OCI-LY1 (cell line): Measurements from ENCODE around the gene BCLAF3.
A peak's percentile ranks its signal among the peaks of the same experiment; 100 is the strongest.

Source experiments
- H2AFZ ChIP-seq: fragments of 200-600 bp; sonication (generic), shearing (Covaris generic); 2 replicates; pipeline ENCODE4 v1.6.0; 2014; ENCODE audit warnings: antibody characterized with exemption, mild to moderate bottlenecking, low read length
- H3F3A ChIP-seq: fragments of 200-600 bp; sonication (generic), shearing (Covaris generic); 2 replicates; pipeline ENCODE4 v1.6.0; 2014; ENCODE audit warnings: mild to moderate bottlenecking, antibody characterized with exemption, low read length, moderate library complexity; ENCODE audit not compliant: insufficient read depth
- H3K27ac ChIP-seq: fragments of 200-600 bp; sonication (generic); 2 replicates; pipeline ENCODE4 v1.5.1; 2014; ENCODE audit warnings: low read length, mixed run types, mild to moderate bottlenecking, low read depth; ENCODE audit not compliant: poor library complexity, severe bottlenecking
- H3K27me3 ChIP-seq: fragments of 200-600 bp; sonication (generic); 2 replicates; pipeline ENCODE4 v1.6.0; 2014; ENCODE audit warnings: antibody characterized with exemption, mild to moderate bottlenecking, low read length, moderate library complexity; ENCODE audit not compliant: insufficient read depth
- H3K36me3 ChIP-seq: fragments of 200-600 bp; sonication (generic); 2 replicates; pipeline ENCODE4 v1.6.1; 2014; ENCODE audit warnings: mild to moderate bottlenecking, antibody characterized with exemption, low read length, moderate library complexity, mixed read lengths; ENCODE audit not compliant: insufficient read depth
- H3K4me1 ChIP-seq: fragments of 200-600 bp; sonication (generic); 2 replicates; pipeline ENCODE4 v1.5.1; 2014; ENCODE audit warnings: mild to moderate bottlenecking, low read length, moderate library complexity; ENCODE audit not compliant: insufficient read depth, severe bottlenecking
- H3K4me2 ChIP-seq: fragments of 200-600 bp; sonication (generic), shearing (Covaris generic); 2 replicates; pipeline ENCODE4 v1.6.1; 2014; ENCODE audit warnings: low read length
- H3K4me3 ChIP-seq: fragments of 200-600 bp; sonication (generic); 2 replicates; pipeline ENCODE4 v1.5.1; 2014; ENCODE audit warnings: low read length, low read depth, mild to moderate bottlenecking, mixed read lengths; ENCODE audit not compliant: poor library complexity, severe bottlenecking
- H3K79me2 ChIP-seq: fragments of 200-600 bp; shearing (Covaris generic); 2 replicates; pipeline ENCODE4 v1.6.1; 2016; ENCODE audit warnings: mixed run types, low read length, mixed read lengths; ENCODE audit not compliant: insufficient read depth
- H3K9ac ChIP-seq: fragments of 200-600 bp; sonication (generic), shearing (Covaris generic); 2 replicates; pipeline ENCODE4 v1.6.1; 2014; ENCODE audit warnings: mild to moderate bottlenecking, low read length, mixed read lengths
- H3K9me2 ChIP-seq: fragments of 200-600 bp; sonication (generic), shearing (Covaris generic); 2 replicates; pipeline ENCODE4 v1.6.1; 2014; ENCODE audit warnings: low read depth, mild to moderate bottlenecking, low read length, mixed read lengths
- H3K9me3 ChIP-seq: fragments of 200-600 bp; shearing (Covaris generic); 2 replicates; pipeline ENCODE4 v1.6.1; 2014; ENCODE audit warnings: low read length, mixed read lengths
- H4K20me1 ChIP-seq: fragments of 200-600 bp; sonication (generic), shearing (Covaris generic); 2 replicates; pipeline ENCODE4 v1.6.0; 2016; ENCODE audit warnings: mild to moderate bottlenecking, low read length; ENCODE audit not compliant: insufficient read depth
- CTCF ChIP-seq: fragments of 200-600 bp; sonication (generic), shearing (Covaris generic); IDR thresholded peaks from 2 replicates; pipeline ENCODE4 v1.5.1; 2017; ENCODE audit warnings: mild to moderate bottlenecking, antibody characterized with exemption, low read length, moderate library complexity, mixed read lengths
- EZH2 ChIP-seq: fragments of 200-600 bp; sonication (generic), shearing (Covaris generic); IDR thresholded peaks from 2 replicates; pipeline ENCODE4 v1.8.0; 2017; ENCODE audit warnings: borderline replicate concordance, mixed run types, mild to moderate bottlenecking, antibody characterized with exemption, low read length, moderate library complexity, mixed read lengths

Gene BCLAF3

DNA sequence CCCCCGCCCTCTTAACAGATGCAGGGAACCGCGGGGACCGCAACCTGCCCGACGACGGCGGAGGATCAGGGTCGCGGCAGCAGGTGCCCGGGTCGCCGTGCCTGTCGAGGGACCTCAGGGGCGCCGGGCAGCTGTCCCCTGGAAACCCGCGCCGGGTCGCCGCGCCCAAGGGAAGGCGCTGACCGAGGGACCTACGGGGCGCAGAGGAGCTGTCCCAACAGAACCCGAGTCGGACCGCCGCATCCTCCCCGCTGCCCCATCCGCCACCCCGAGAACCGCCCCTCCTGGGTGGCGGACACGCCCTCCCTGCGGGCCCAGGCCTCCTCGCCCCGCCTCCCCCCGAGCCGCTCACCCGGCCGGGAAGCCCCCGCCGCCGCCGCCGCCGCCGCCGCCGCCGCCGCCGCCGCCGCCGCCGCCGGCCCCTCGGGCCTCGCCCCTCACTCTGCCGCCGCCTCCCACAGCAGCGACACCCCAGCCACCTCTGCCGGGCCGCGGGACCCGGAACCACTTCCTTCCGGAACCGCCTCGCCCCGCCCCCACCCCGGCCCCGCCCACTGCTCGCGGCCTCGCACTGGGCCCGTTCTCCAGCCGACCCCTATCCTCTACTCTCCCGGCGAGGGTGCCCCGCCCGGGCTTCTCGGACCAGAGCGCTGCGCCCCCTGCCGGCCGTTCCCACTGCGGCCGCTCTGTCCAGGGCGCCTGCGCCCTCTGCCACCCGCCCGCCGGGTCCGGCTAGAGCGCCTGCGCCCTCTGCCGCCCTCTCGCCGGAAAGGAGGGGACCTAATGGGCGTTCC, at the start of gene BCLAF3:
Gene BCLAF3 (minus strand): TSS at position 506 of the 794 bp plus-strand sequence. CDS start 20,797 bp downstream, outside the sequence.
- peak; percentile 68 for TF ChIP-seq CTCF
- no peak for TF ChIP-seq EZH2
- peaks cover 19% of the 10 kb centered on the region for H3K4me1 ChIP-seq
- H3K9me2 ChIP-seq = no peaks in the 10 kb centered on the region

DNA sequence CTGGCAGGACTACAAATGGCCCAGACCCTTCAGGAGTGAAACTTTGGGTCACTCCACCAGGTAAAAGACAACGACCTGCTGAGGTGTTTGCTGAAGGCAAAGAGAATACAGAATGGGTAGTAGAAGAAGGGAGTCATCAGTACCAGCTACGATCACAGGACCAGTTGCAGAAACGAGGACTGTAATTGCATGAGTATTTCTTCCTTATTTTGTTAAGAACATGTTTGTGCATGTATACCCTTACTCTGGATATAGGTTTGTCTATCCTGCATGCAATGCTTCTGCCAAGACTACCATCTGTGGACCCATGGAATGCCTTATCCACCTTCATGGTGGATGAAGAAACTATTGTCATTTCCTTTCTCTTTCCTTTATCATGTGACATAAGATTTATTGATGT, 48.1 kb upstream of the BCLAF3 start:
- no peak for TF ChIP-seq EZH2
- no peak for TF ChIP-seq CTCF
- Histone ChIP-seq H3F3A (no peaks in the 10 kb centered on the region), H3K27me3 (no peaks in the 10 kb centered on the region), H2AFZ (no peak overlapping the region), H3K4me3 (no peak overlapping the region), H3K27ac (no peak overlapping the region), H3K9me2 (no peaks in the 10 kb centered on the region), H4K20me1 (no peaks in the 10 kb centered on the region), H3K9me3 (no peaks in the 10 kb centered on the region), H3K4me1 (no peaks in the 10 kb centered on the region), H3K36me3 (no peaks in the 10 kb centered on the region), H3K9ac (no peak overlapping the region), H3K79me2 (no peaks in the 10 kb centered on the region), H3K4me2 (no peak overlapping the region)

More for the DNA sequence above, at the start of gene BCLAF3:
- Histone ChIP-seq H3K27ac (no peak within 1 kb of the TSS), H3K9ac (peak within 1 kb of the TSS; percentile 66), H3F3A (no peaks in the 10 kb centered on the region), H3K9me3 (no peaks in the 10 kb centered on the region), H4K20me1 (no peaks in the 10 kb centered on the region), H3K79me2 (peaks cover 1% of the 10 kb centered on the region; the same call in 1 of the 2 replicates), H2AFZ (peak within 1 kb of the TSS; percentile 99; the same call in 1 of the 2 replicates), H3K36me3 (no peaks in the 10 kb centered on the region), H3K4me2 (peak within 1 kb of the TSS; percentile 85), H3K27me3 (no peaks in the 10 kb centered on the region), H3K4me3 (peak within 1 kb of the TSS; percentile 89)

DNA sequence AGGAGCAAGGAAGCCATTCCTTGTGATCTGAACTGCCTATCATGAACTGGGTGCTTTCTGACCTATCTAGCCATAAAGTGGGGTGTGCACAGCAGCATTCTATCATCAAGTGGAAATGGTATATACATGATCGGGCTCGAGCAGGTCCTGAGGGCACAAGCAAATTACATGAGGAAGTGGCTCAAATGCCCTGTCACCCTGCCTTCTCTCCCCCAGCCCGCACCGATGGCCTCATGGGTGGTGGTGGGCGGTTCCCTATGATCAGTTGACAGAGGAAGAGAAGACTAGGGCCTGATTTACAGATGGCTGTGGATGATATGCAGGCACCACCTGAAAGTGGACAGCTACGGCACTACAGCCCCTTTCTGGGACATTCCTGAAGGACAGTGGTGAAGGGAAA, 46.3 kb upstream of the BCLAF3 start:
- H3K27me3 ChIP-seq = no peaks in the 10 kb centered on the region
- H4K20me1 ChIP-seq = no peaks in the 10 kb centered on the region
- H3F3A ChIP-seq = no peaks in the 10 kb centered on the region
- no peaks in the 10 kb centered on the region for H3K4me1 ChIP-seq
- H3K4me3 ChIP-seq = no peak overlapping the region
- H3K9me2 ChIP-seq = no peaks in the 10 kb centered on the region
- no peak overlapping the region for H3K9ac ChIP-seq
- H3K9me3 ChIP-seq = no peaks in the 10 kb centered on the region
- TF ChIP-seq EZH2 = no peak
- no peak for TF ChIP-seq CTCF
- H2AFZ ChIP-seq = no peak overlapping the region
- H3K4me2 ChIP-seq = no peak overlapping the region
- H3K36me3 ChIP-seq = no peaks in the 10 kb centered on the region
- no peak overlapping the region for H3K27ac ChIP-seq
- no peaks in the 10 kb centered on the region for H3K79me2 ChIP-seq
